GM18499 (cell line): Measurements from ENCODE around the gene CSPG5.

Source experiments
- ATAC-seq: cut with Tn5 transposase; IDR thresholded peaks from one replicate; pipeline ENCODE4 v1.9.1; 2021; ENCODE audit warnings: moderate number of reproducible peaks; ENCODE audit not compliant: insufficient read depth, unreplicated experiment

CSPG5 gene

GRCh38 chr3:47588053-47588452, 9.4 kb upstream of the CSPG5 start:
- ATAC-seq: no peak

GRCh38 chr3:47586746-47587145, 8.1 kb upstream of the CSPG5 start:
- ATAC-seq: no peak

DNA sequence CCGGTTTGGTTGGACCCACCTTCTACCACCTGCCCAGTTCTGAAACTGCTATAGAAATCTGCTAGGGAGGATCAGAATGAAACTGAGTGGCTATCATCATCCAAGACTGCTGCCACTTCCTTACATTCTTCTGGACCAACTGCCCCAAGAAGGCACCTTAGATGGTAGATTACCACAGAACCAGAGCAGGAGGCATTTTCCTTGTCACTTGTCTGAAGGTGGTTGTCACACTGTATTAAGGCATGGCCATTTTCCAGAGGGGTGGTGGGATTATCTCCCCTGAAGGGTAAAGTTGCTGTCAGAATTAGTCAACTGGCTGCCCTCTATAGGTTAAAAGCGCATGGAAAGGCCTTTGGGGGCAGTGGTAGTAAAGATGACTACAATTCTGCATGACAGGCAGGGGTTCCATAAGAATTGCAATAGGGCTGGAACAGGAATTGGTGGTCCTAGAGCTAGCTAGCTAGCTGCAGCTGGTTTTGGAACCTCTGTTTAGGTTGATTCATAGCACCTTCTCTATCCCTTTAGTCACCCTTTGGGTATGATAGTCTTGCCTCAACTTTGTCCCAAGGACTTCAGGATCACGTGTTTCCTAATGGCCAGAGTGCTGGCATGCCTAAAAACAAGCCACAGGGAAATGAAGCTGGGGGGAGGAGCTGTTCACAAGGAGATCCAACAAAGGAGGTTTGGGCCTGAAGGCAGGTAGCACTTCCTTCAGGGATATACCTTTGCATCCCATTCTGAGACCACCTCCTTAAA, 4.8 kb upstream of the CSPG5 start:
- ATAC-seq: no peak

- no peak for ATAC-seq
Measured at GRCh38 chr3:47581835-47582234, 3.2 kb upstream of the CSPG5 start.

DNA sequence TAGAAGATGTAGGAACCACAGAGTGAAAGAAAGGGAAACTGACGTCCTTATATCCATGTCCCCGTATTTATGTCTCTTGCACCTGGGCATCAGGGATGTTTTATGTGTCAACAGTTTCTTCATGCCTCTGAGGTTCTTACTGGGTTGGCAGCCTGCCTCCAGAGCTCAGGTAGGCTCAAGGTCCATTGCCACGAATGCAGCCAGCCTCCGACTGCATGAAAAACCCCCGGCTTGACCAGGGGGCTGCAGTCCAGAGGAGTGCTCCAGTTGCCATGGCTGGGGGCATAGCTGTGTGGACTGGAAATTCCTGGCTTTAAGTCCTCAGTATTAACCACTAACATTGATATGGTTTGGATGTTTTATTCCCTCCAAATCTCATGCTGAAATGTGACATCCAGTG, 2.8 kb upstream of the CSPG5 start:
- no peak for ATAC-seq

GRCh38 chr3:47580481-47580880, 1.8 kb upstream of the CSPG5 start:
- no peak for ATAC-seq

- no peak for ATAC-seq
Measured at GRCh38 chr3:47579875-47580274, 1.2 kb upstream of the CSPG5 start.

GRCh38 chr3:47578119-47578632, 489 bp downstream of the CSPG5 start:
- ATAC-seq: no peak

DNA sequence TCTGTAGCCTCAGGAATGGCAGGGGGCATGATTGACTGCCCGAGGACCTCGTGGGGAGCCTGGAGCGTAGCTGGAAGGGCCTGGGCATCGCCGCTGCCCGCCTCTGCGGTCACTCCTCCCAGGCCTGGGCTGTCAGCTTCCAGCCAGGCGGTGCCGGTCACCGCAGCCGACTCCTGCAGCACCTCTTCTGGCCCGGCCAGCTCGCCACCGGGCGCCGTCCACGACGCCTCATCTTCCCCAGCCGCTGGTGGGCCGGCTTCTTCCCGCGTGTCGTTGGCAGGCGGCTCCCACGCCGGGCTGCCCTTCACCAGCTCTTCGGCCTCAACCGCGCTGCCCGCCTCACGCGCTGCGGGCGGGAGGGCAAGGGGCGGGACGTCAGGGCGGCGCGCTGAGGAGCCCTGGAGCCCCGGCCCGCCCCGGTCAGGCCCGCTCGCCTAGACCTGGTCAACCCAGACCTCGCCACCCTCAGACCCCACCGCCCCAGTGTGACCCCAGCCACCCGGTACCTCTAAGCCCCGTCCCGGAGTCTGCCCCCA, 1.0 kb downstream of the CSPG5 start:
- no peak for ATAC-seq

GRCh38 chr3:47573190-47574172, 5.2 kb downstream of the CSPG5 start:
- ATAC-seq: no peak

DNA sequence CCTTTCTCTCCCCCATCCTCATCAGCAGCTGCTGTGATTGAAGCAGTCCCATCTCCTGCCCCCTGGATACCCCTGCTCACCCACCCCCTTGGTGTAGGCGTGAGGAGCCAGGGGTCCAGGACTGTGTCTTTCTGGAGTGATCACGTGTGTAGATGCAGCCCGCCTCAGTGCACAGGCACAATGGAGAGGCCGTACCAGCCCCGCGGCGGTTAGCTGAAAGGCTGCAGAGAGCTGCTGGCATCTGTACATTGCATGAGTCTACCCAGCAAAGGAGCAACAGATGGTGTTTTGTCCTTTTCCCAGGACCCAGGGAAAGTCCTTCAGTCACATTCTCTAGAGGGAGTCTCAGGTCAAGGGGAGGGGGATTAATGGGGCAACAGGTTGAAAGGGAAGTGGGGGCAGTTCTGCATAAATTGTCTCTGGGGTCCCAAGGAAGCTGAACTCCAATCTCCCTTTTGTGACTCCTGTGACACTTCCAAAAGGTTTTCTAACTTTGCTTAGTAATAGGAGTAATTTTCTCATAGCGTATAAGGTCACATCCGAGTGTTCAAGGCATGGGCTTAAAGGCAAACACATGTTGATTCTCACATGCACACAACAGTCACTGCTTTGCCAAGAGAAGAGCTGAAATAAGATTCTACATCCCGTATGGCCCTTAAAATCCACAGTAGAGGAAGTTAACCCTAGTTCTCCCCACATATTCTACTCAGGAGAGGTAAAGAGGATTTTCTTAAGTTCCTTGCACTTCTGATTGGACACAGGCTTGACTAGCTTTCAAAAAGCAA, 7.1 kb downstream of the CSPG5 start:
- no peak for ATAC-seq

- ATAC-seq: no peak
Measured at GRCh38 chr3:47568901-47569300, 9.8 kb downstream of the CSPG5 start.

- no peak for ATAC-seq
Measured at GRCh38 chr3:47567149-47567548, 11.5 kb downstream of the CSPG5 start.

GRCh38 chr3:47566667-47567066, 12.0 kb downstream of the CSPG5 start:
- ATAC-seq: no peak

DNA sequence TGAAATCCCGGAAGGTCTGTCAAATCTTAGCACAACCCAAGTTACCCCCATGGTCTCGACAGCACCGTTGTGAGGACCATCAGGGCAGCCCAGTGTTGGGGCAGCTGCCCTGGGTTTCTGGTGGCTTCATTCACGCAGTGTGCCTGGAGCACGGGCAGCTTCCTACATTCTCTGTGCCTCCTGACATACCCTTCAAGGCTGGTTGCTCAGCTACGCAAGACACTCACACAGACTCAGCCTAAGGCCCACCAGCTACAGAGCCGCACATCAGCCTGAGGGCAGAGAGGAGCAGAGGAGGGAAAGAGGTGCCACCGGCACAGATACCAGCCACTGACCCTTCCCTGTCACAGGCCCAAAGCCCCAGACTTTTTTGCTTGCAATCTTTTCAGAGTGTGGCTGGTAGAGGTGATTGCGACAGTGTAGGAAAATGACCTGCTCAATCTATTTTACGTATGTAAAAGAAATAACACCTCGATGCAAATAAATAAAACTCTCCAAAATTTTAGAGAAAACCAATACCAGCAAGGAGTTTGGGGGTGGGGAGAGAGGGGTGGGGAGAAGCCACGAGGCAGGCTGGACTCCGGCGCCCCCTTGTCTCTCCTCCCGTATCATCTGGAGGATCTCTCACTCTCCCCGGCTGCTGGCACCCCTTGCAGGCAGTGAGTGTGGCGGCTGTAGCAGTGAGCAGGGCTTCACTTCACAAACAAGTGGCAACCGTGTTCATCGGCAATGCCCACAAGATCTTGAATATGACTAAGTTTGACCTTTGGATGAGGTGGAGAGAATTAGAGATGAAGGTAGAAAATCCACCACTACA, 12.7 kb downstream of the CSPG5 start:
- no peak for ATAC-seq

- no peak for ATAC-seq
Measured at GRCh38 chr3:47556351-47556750, 22.3 kb downstream of the CSPG5 start.

DNA sequence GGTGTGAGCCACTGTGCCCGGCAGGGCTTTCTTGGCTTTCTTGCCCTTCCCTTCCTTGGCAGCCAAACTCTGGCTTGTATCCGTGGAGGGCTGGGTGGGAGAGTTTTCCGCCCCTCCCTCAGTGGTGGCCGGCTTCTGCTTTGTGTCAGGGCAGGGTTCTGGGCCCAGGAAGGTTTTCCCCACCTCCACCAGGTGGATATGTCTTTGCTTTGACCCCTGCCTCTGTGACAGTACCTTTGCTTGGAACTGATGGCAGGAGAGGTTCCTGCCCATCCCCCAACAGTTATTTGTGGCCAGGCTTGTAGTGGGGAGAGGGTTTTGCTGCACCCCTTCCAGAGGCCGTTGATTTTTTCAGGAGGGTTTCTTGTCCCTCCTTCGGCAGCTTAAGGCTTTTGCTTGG, 24.3 kb downstream of the CSPG5 start:
- ATAC-seq: no peak

GRCh38 chr3:47553407-47553806, 25.3 kb downstream of the CSPG5 start:
- ATAC-seq: no peak

GRCh38 chr3:47542471-47543173, 36.0 kb downstream of the CSPG5 start:
- no peak for ATAC-seq
